Osteocyte (in vitro differentiated cells): ENCODE results near the gene LRFN3. TPM values are rescaled to one million over a fixed set of nuclear protein-coding genes. Genes with fewer than 3 reads are reported as not detected.

Experiments
- DNase-seq: peaks from one replicate; pipeline ENCODE4 v3.0.0; 2021; ENCODE audit warnings: mixed read lengths; ENCODE audit not compliant: unreplicated experiment; ENCODE audit errors: extremely low spot score
- H3K27ac Mint-ChIP-seq: one replicate; pipeline ENCODE4 v1.8.0; 2021; ENCODE audit warnings: mild to moderate bottlenecking, mixed read lengths; ENCODE audit not compliant: unreplicated experiment
- H3K27me3 Mint-ChIP-seq: one replicate; pipeline ENCODE4 v1.8.0; 2021; ENCODE audit warnings: mixed read lengths; ENCODE audit not compliant: unreplicated experiment
- H3K36me3 Mint-ChIP-seq: one replicate; pipeline ENCODE4 v1.8.0; 2021; ENCODE audit warnings: mixed read lengths; ENCODE audit not compliant: unreplicated experiment
- H3K4me1 Mint-ChIP-seq: one replicate; pipeline ENCODE4 v1.8.0; 2021; ENCODE audit warnings: mixed read lengths; ENCODE audit not compliant: unreplicated experiment
- H3K4me3 Mint-ChIP-seq: one replicate; pipeline ENCODE4 v1.8.0; 2021; ENCODE audit warnings: mild to moderate bottlenecking, moderate library complexity, mixed read lengths; ENCODE audit not compliant: unreplicated experiment
- H3K9me3 Mint-ChIP-seq: one replicate; pipeline ENCODE4 v1.8.0; 2021; ENCODE audit warnings: mixed read lengths; ENCODE audit not compliant: unreplicated experiment
- total RNA-seq: library from RNA; stranded (reverse); gene quantifications from 2 replicates; pipeline ENCODE4 v1.2.1, GENCODE V29; 2021
- TF ChIP-seq, protein P1 (sequence below): fragments of 200-600 bp; sonication (generic); IDR thresholded peaks from 2 replicates; pipeline ENCODE4 v1.5.0; 2021; ENCODE audit warnings: antibody characterized with exemption, mild to moderate bottlenecking, moderate library complexity

LRFN3 gene
- total RNA-seq, 1 donor from 2014 or later, result 25.0 TPM

DNA sequence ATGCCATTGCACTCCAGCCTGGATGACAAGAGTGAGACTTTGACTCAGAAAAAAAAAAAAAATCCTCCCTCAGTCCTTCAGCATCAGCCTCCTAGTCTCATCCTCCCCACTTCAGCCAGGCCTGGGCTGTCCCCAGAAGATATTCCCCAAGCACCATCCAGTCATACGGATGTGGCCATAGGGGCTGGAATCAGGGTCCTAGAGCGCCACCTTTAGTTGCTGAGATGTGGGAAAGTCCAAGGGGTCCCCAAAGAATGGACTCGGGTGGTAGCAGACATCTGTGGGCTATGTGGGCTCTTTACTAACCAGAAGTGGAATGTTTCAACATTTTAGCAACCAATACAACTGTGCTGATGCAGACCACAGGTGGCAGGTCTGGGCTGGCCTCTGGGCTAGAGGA is 25.0 kb upstream of the LRFN3 start:
- Mint-ChIP-seq H3K27ac (no peak overlapping the region), H3K27me3 (peaks cover 5% of the 10 kb centered on the region), H3K9me3 (no peaks in the 10 kb centered on the region), H3K36me3 (no peaks in the 10 kb centered on the region), H3K4me1 (no peaks in the 10 kb centered on the region), H3K4me3 (no peak overlapping the region)
- no peak for DNase-seq
- TF ChIP-seq, protein P1, sequence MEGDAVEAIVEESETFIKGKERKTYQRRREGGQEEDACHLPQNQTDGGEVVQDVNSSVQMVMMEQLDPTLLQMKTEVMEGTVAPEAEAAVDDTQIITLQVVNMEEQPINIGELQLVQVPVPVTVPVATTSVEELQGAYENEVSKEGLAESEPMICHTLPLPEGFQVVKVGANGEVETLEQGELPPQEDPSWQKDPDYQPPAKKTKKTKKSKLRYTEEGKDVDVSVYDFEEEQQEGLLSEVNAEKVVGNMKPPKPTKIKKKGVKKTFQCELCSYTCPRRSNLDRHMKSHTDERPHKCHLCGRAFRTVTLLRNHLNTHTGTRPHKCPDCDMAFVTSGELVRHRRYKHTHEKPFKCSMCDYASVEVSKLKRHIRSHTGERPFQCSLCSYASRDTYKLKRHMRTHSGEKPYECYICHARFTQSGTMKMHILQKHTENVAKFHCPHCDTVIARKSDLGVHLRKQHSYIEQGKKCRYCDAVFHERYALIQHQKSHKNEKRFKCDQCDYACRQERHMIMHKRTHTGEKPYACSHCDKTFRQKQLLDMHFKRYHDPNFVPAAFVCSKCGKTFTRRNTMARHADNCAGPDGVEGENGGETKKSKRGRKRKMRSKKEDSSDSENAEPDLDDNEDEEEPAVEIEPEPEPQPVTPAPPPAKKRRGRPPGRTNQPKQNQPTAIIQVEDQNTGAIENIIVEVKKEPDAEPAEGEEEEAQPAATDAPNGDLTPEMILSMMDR, result no peak

- Mint-ChIP-seq H3K27ac (no peak overlapping the region), H3K27me3 (peaks cover 5% of the 10 kb centered on the region), H3K4me1 (no peaks in the 10 kb centered on the region), H3K9me3 (no peaks in the 10 kb centered on the region), H3K36me3 (no peaks in the 10 kb centered on the region), H3K4me3 (no peak overlapping the region)
- TF ChIP-seq, protein P1, result no peak
- no peak for DNase-seq
Measured at GRCh38 chr19:35911790-35912189, 24.4 kb upstream of the LRFN3 start.

GRCh38 chr19:35913589-35913988 is 22.6 kb upstream of the LRFN3 start:
- no peak for DNase-seq
- no peaks in the 10 kb centered on the region for H3K4me1 Mint-ChIP-seq
- peaks cover 5% of the 10 kb centered on the region for H3K27me3 Mint-ChIP-seq
- H3K36me3 Mint-ChIP-seq, result no peaks in the 10 kb centered on the region
- no peaks in the 10 kb centered on the region for H3K9me3 Mint-ChIP-seq
- TF ChIP-seq, protein P1, result no peak
- no peak overlapping the region for H3K27ac Mint-ChIP-seq
- no peak overlapping the region for H3K4me3 Mint-ChIP-seq

DNA sequence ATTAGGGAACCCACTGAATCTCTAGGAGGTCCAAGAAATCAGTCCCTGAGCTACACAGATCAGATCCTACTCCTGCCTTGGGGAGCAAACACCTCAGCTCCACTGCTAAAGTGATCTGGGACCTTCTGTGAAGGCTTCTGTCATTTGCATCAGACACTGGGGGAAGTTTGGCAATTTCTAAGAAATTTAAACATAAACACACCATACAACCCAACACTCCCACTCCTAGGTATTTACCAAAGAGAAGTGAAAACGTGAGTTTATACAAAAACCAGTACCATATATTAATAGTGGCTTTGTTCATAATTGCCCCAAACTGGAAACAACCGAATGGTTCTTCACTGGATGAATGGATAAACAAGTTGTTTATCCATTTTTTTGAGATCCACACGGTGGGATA is 20.7 kb upstream of the LRFN3 start:
- TF ChIP-seq, protein P1, result no peak
- Mint-ChIP-seq H3K4me1 (no peaks in the 10 kb centered on the region), H3K36me3 (no peaks in the 10 kb centered on the region), H3K27me3 (peaks cover 5% of the 10 kb centered on the region), H3K9me3 (no peaks in the 10 kb centered on the region), H3K27ac (no peak overlapping the region), H3K4me3 (no peak overlapping the region)
- no peak for DNase-seq

- TF ChIP-seq, protein P1, result no peak
- H3K27ac Mint-ChIP-seq, result no peak overlapping the region
- H3K36me3 Mint-ChIP-seq, result no peaks in the 10 kb centered on the region
- H3K9me3 Mint-ChIP-seq, result no peaks in the 10 kb centered on the region
- no peak overlapping the region for H3K4me3 Mint-ChIP-seq
- peaks cover 15% of the 10 kb centered on the region for H3K27me3 Mint-ChIP-seq
- no peaks in the 10 kb centered on the region for H3K4me1 Mint-ChIP-seq
- no peak for DNase-seq
Measured at GRCh38 chr19:35919306-35919705, 16.9 kb upstream of the LRFN3 start.
